Endothelial cell (in vitro differentiated cells): Measurements from ENCODE around the gene CIT. TPM values are rescaled to one million over a fixed set of nuclear protein-coding genes. Genes with fewer than 3 reads are reported as not detected.

Experiments
- DNase-seq: peaks from one replicate; pipeline ENCODE4 v3.0.0; 2021; ENCODE audit warnings: low spot score
- H3K27ac Mint-ChIP-seq: one replicate; pipeline ENCODE4 v1.8.0; 2021; ENCODE audit warnings: mixed read lengths, inconsistent platforms; ENCODE audit not compliant: unreplicated experiment
- H3K27me3 Mint-ChIP-seq: one replicate; pipeline ENCODE4 v1.8.0; 2021; ENCODE audit warnings: mild to moderate bottlenecking, moderate library complexity, mixed read lengths, inconsistent platforms; ENCODE audit not compliant: unreplicated experiment
- H3K36me3 Mint-ChIP-seq: one replicate; pipeline ENCODE4 v1.8.0; 2021; ENCODE audit warnings: mild to moderate bottlenecking, low read depth, mixed read lengths, inconsistent platforms; ENCODE audit not compliant: unreplicated experiment
- H3K4me1 Mint-ChIP-seq: one replicate; pipeline ENCODE4 v1.8.0; 2021; ENCODE audit warnings: mild to moderate bottlenecking, mixed read lengths, inconsistent platforms; ENCODE audit not compliant: unreplicated experiment
- H3K4me3 Mint-ChIP-seq: one replicate; pipeline ENCODE4 v1.8.0; 2021; ENCODE audit warnings: mild to moderate bottlenecking, mixed read lengths, inconsistent platforms; ENCODE audit not compliant: unreplicated experiment
- H3K9me3 Mint-ChIP-seq: one replicate; pipeline ENCODE4 v1.8.0; 2021; ENCODE audit warnings: mixed read lengths, inconsistent platforms; ENCODE audit not compliant: unreplicated experiment
- total RNA-seq: library from RNA; stranded (reverse); fragmentation: NEBNext Ultra II Directional; extraction: Animal tissue kit (Norgen Biotek cat#: 25700); gene quantifications from one replicate; pipeline ENCODE4 v1.2.1, GENCODE V29; 2021; ENCODE audit not compliant: unreplicated experiment
- TF ChIP-seq, protein P1 (sequence below): fragments of 200-600 bp; sonication (generic); IDR thresholded peaks from one replicate; pipeline ENCODE4 v1.5.0; 2021; ENCODE audit warnings: antibody characterized with exemption; ENCODE audit not compliant: unreplicated experiment

CIT gene
- total RNA-seq, 1 donor from 2014 or later: 14.4 TPM

GRCh38 chr12:119705182-119705581, 171.9 kb downstream of the CIT start:
- TF ChIP-seq, protein P1, sequence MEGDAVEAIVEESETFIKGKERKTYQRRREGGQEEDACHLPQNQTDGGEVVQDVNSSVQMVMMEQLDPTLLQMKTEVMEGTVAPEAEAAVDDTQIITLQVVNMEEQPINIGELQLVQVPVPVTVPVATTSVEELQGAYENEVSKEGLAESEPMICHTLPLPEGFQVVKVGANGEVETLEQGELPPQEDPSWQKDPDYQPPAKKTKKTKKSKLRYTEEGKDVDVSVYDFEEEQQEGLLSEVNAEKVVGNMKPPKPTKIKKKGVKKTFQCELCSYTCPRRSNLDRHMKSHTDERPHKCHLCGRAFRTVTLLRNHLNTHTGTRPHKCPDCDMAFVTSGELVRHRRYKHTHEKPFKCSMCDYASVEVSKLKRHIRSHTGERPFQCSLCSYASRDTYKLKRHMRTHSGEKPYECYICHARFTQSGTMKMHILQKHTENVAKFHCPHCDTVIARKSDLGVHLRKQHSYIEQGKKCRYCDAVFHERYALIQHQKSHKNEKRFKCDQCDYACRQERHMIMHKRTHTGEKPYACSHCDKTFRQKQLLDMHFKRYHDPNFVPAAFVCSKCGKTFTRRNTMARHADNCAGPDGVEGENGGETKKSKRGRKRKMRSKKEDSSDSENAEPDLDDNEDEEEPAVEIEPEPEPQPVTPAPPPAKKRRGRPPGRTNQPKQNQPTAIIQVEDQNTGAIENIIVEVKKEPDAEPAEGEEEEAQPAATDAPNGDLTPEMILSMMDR: no peak
- Mint-ChIP-seq H3K27ac (no peak overlapping the region), H3K9me3 (no peaks in the 10 kb centered on the region), H3K36me3 (peaks cover 11% of the 10 kb centered on the region), H3K27me3 (peaks cover 2% of the 10 kb centered on the region), H3K4me3 (no peak overlapping the region), H3K4me1 (no peaks in the 10 kb centered on the region)
- no peak for DNase-seq

DNA sequence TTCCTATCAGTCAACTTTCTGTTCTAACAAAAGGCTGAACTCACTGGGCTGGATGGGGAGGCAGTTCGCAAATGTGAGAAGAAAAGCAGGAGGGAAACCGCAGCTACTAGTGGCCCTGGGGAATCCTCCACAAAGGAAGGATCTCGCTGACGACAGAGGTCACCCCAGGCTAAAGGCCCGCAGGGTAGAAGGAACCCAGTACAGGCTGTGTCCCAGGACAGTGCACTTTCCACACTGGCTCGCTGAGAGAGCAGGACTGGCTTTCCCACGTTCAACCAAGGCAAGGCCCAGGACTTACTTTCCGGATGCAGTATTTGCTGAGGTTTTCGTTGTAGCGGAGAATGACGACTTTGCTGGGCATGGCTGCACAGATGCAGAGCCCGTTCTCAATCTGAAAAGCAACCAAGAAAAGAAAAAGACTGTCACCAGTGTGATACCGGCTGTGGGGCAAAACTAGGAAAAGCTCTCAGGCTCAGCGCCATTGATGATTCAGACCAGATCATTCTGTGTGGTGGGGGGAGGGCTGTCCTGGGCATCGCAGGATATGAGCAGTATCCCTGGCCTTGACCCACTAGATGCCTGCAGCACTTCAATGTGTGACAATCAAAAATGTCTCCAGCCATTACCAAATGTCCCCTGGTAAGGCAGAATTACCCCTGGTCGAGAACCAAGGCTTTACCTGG, 172.9 kb downstream of the CIT start:
- H3K4me3 Mint-ChIP-seq: no peak overlapping the region
- no peaks in the 10 kb centered on the region for H3K4me1 Mint-ChIP-seq

GRCh38 chr12:119700078-119700477, 177.0 kb downstream of the CIT start:
- Mint-ChIP-seq H3K9me3 (no peaks in the 10 kb centered on the region), H3K36me3 (peaks cover 8% of the 10 kb centered on the region), H3K27ac (no peak overlapping the region), H3K4me1 (no peaks in the 10 kb centered on the region), H3K4me3 (no peak overlapping the region), H3K27me3 (peaks cover 3% of the 10 kb centered on the region)
- no peak for DNase-seq
- TF ChIP-seq, protein P1: no peak

More for the DNA sequence above, 172.9 kb downstream of the CIT start:
- DNase-seq: no peak
- TF ChIP-seq, protein P1: no peak
- H3K36me3 Mint-ChIP-seq: peaks cover 3% of the 10 kb centered on the region
- no peaks in the 10 kb centered on the region for H3K27me3 Mint-ChIP-seq
- H3K27ac Mint-ChIP-seq: no peak overlapping the region
- no peaks in the 10 kb centered on the region for H3K9me3 Mint-ChIP-seq

- TF ChIP-seq, protein P1: no peak
- Mint-ChIP-seq H3K9me3 (no peaks in the 10 kb centered on the region), H3K27ac (no peak overlapping the region), H3K4me3 (no peak overlapping the region), H3K27me3 (peaks cover 3% of the 10 kb centered on the region), H3K4me1 (no peaks in the 10 kb centered on the region), H3K36me3 (peaks cover 8% of the 10 kb centered on the region)
- DNase-seq: no peak
These were observed 177.8 kb downstream of the CIT start for GRCh38 chr12:119699199-119699760.

DNA sequence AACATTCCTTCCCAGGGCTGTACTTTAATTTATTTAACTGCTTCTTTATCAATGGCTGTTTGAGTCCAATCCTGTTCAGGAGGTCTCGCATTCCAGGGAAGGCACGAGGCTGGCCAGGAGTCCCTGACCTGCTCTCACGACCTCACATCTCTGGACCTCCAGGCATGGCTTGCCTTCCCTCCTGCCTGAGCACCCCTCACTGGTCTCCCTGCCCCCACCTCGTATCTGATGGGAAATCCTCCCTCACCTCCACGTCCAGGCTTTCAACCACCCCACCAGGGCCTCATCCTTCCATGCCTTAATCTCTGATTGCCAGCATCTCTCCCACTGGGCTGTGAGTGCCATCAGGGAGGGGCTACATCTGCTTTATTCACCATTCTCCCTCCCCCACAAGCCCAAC, 180.2 kb downstream of the CIT start:
- H3K27me3 Mint-ChIP-seq: peaks cover 3% of the 10 kb centered on the region
- no peaks in the 10 kb centered on the region for H3K4me1 Mint-ChIP-seq
- no peaks in the 10 kb centered on the region for H3K9me3 Mint-ChIP-seq
- no peak for DNase-seq
- TF ChIP-seq, protein P1: no peak
- H3K36me3 Mint-ChIP-seq: peaks cover 8% of the 10 kb centered on the region
- H3K27ac Mint-ChIP-seq: no peak overlapping the region
- H3K4me3 Mint-ChIP-seq: no peak overlapping the region
